Activated B cell treated with CpG ODN at 0.5 μM for 24 hours (primary cell): ENCODE results near the gene KRTAP5-8. TPM values are rescaled to one million over a fixed set of nuclear protein-coding genes. Genes with fewer than 3 reads are reported as not detected.
"Not testable (repeated sequence)": the region's sequence is repeated elsewhere in the genome, so short reads cannot be mapped to it uniquely, and the experiment has no call there.

Source experiments
- ATAC-seq: fragments of 200-7000 bp; cut with Tn5 transposase; one replicate; pipeline ENCODE4 v1.10.0; 2021; ENCODE audit warnings: low read depth, mild to moderate bottlenecking, moderate library complexity
- CTCF ChIA-PET: fragments of 350-600 bp; sonication (Branson Sonifier 250); formaldehyde crosslinking; loops from one replicate; lab custom pipeline; 2021; ENCODE audit warnings: antibody characterized with exemption; lab: Charles Lee
- POLR2A ChIA-PET: fragments of 350-600 bp; sonication (Branson Sonifier 250); formaldehyde crosslinking; loops from one replicate; lab custom pipeline; 2021; ENCODE audit warnings: antibody characterized with exemption; lab: Charles Lee
- DNase-seq: peaks from one replicate; pipeline ENCODE4 v3.0.0; 2022
- H3K27ac Mint-ChIP-seq: one replicate; pipeline ENCODE4 v1.8.0; 2020; ENCODE audit warnings: mixed read lengths
- H3K27me3 Mint-ChIP-seq: one replicate; pipeline ENCODE4 v1.8.0; 2021; ENCODE audit warnings: mixed read lengths
- H3K36me3 Mint-ChIP-seq: one replicate; pipeline ENCODE4 v1.8.0; 2021; ENCODE audit warnings: low read depth, mixed read lengths
- H3K4me1 Mint-ChIP-seq: one replicate; pipeline ENCODE4 v1.8.0; 2021; ENCODE audit warnings: mixed read lengths
- H3K4me3 Mint-ChIP-seq: one replicate; pipeline ENCODE4 v1.8.0; 2020; ENCODE audit warnings: mild to moderate bottlenecking, mixed read lengths
- H3K9me3 Mint-ChIP-seq: one replicate; pipeline ENCODE4 v1.8.0; 2020; ENCODE audit warnings: mixed read lengths
- intact Hi-C: fragments of 100-400 bp; cut with micrococcal nuclease; formaldehyde crosslinking; loops from one replicate; pipeline ENCODE4 v1.15.1; 2024
- total RNA-seq: library from RNA; stranded (reverse); gene quantifications from 2 replicates; pipeline ENCODE4 v1.2.3, GENCODE V29; 2022
- TF ChIP-seq, protein P1 (sequence below): fragments of 200-600 bp; IDR thresholded peaks from one replicate; pipeline ENCODE4 v1.8.0; 2022; ENCODE audit warnings: antibody characterized with exemption, mild to moderate bottlenecking

The KRTAP5-8 gene
- total RNA-seq, 1 donor from 2014 or later: 0.20 TPM

DNA sequence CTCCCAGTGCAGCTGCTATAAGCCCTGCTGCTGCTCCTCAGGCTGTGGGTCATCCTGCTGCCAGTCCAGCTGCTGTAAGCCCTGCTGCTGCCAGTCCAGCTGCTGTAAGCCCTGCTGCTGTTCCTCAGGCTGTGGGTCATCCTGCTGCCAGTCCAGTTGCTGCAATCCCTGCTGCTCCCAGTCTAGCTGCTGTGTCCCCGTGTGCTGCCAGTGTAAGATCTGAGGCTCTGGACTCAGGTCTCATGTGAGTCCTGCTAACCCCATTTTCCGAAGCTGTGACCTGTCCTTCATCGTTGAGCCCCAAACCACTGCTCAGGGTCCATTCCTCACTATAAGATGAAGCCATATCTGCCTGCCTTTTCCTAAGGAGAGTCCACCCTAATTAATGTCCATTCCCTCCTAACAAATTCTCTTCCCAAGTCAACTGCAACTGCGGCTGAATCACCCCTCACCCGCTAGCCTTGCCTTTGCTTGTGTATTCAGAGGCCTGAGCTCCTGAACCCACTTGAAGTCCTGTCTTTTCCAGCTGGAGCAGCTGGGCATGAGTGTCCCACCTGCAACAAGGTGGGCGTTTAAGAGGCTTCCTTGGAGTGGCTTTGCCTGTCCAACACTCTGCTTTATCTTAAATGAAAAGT is 10.1 kb upstream of the KRTAP5-8 start:
- Mint-ChIP-seq H3K27me3 (peaks cover 3% of the 10 kb centered on the region), H3K36me3 (no peaks in the 10 kb centered on the region), H3K4me3 (no peak overlapping the region), H3K4me1 (no peaks in the 10 kb centered on the region), H3K27ac (no peak overlapping the region), H3K9me3 (no peaks in the 10 kb centered on the region)
- TF ChIP-seq, protein P1, sequence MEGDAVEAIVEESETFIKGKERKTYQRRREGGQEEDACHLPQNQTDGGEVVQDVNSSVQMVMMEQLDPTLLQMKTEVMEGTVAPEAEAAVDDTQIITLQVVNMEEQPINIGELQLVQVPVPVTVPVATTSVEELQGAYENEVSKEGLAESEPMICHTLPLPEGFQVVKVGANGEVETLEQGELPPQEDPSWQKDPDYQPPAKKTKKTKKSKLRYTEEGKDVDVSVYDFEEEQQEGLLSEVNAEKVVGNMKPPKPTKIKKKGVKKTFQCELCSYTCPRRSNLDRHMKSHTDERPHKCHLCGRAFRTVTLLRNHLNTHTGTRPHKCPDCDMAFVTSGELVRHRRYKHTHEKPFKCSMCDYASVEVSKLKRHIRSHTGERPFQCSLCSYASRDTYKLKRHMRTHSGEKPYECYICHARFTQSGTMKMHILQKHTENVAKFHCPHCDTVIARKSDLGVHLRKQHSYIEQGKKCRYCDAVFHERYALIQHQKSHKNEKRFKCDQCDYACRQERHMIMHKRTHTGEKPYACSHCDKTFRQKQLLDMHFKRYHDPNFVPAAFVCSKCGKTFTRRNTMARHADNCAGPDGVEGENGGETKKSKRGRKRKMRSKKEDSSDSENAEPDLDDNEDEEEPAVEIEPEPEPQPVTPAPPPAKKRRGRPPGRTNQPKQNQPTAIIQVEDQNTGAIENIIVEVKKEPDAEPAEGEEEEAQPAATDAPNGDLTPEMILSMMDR: no peak
- DNase-seq (no peak), ATAC-seq (no peak)
- intact Hi-C loops: no loop called here
- CTCF ChIA-PET: no interaction called here
- POLR2A ChIA-PET: no interaction called here

DNA sequence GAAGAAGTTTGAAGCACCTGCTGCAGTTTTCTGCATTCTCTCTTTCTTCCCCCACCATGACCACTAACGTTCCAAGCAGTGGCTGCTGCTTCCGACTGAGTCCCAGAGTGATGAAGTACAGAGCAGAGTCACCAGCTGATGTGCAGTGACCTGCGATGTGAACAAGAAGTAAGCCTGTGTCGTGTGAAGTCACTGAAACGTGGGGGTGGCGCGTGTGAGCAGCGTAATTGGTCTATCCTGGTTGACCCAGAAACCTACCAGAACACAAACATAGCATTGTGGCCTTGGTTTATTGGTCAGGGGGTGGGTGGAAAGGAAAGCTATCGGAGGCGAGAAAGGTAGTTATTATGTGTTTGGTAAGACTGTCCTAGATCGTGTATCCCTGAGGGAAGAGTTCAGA is 7.2 kb upstream of the KRTAP5-8 start:
- ChIA-PET POLR2A (no interaction called here), CTCF (no interaction called here)
- Mint-ChIP-seq H3K27ac (no peak overlapping the region), H3K36me3 (no peaks in the 10 kb centered on the region), H3K9me3 (no peaks in the 10 kb centered on the region), H3K4me1 (no peaks in the 10 kb centered on the region), H3K4me3 (no peak overlapping the region), H3K27me3 (peaks cover 3% of the 10 kb centered on the region)
- intact Hi-C loops: no loop called here
- DNase-seq (no peak), ATAC-seq (no peak)
- TF ChIP-seq, protein P1: no peak

DNA sequence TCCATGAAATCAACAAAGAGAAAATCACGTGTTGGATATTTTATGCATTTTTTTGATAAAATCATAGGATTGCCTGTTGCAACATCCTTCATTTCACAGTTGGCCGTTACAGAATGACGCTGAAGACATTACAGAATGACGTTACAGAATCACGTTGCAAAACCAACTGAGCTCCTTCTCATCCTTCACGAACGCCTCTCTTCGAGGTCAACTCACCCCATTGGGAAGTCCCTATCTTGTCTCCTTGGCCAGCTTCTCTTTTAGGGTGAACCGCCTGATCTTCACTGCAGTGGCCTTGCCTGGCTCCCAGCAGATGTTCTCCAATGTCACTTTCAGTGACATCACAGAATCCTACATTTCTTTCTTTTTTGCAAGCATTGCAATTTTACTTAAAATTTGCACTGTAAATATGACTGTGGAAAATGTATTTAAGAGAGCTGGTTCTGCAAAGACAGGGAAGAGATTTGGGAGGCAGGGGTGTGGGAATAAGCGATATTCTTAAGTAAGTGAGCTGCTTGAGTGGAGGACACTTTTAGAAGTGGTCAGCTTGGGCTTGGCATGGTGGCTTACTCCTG is 5.7 kb upstream of the KRTAP5-8 start:
- intact Hi-C loops: no loop called here
- Mint-ChIP-seq H3K36me3 (no peaks in the 10 kb centered on the region), H3K27ac (no peak overlapping the region), H3K4me1 (no peaks in the 10 kb centered on the region), H3K9me3 (no peaks in the 10 kb centered on the region), H3K4me3 (no peak overlapping the region), H3K27me3 (peaks cover 3% of the 10 kb centered on the region)
- TF ChIP-seq, protein P1: no peak
- ATAC-seq: no peak
- CTCF ChIA-PET: no interaction called here
- DNase-seq: no peak
- POLR2A ChIA-PET: no interaction called here

DNA sequence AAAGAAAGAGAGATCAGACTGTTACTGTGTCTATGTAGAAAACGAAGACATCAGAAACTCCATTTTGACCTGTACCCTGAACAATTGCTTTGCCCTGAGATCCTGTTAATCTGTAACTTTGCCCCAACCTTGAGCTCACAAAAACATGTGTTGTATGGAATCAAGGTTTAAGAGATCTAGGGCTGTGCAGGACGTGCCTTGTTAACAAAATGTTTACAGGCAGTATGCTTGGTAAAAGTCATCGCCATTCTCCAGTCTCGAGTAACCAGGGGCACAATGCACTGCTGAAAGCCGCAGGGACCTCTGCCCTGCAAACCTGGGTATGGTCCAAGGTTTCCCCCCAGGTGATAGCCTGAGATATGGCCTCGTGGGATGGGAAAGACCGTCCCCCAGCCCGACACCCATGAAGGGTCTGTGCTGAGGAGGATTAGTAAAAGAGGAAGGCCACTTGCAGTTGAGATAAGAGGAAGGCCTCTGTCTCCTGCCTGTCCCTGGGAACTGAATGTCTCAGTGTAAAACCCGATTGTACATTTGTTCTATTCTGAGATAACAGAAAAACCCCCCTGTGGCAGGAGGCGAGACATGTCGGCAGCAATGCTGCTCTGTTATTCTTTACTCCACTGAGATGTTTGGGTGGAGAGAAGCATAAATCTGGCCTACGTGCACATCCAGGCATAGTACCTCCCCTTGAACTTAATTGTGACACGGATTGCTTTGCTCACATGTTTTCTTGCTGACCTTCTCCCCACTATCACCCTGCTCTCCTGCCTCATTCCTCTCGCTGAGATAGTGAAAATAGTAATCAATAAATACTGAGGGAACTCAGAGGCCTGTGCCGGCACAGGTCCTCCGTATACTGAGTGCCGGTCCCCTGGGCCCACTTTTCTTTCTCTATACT is 2.9 kb upstream of the KRTAP5-8 start:
- intact Hi-C loops, H3K36me3 Mint-ChIP-seq, H3K4me3 Mint-ChIP-seq, H3K4me1 Mint-ChIP-seq, H3K27me3 Mint-ChIP-seq, H3K9me3 Mint-ChIP-seq, CTCF ChIA-PET, POLR2A ChIA-PET, DNase-seq, H3K27ac Mint-ChIP-seq, ATAC-seq: not testable (repeated sequence)

DNA sequence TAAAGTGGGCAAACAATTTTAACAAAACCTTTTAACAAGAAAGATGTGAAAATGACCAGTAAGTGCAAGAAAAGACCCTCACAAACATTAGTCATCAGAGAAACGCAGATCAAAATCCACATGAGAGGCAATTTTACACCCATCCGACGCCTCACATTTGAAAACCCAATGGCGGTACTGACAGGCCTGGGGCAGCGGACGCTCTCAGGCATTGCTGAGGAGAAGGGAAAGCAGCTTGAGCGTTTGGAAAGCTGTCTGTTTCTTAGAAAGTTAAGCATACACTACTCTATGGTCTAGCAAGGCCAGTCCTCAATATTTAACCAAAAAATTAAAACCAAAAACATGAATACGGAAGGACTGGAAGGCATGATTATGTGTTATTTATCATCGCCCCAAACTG is 2.0 kb upstream of the KRTAP5-8 start:
- no peak overlapping the region for H3K27ac Mint-ChIP-seq
- TF ChIP-seq, protein P1: no peak
- H3K9me3 Mint-ChIP-seq: peaks cover 3% of the 10 kb centered on the region
- H3K36me3 Mint-ChIP-seq: no peaks in the 10 kb centered on the region
- ATAC-seq: no peak
- no peak overlapping the region for H3K4me3 Mint-ChIP-seq
- DNase-seq: no peak
- CTCF ChIA-PET: no interaction called here
- POLR2A ChIA-PET: no interaction called here
- H3K27me3 Mint-ChIP-seq: peaks cover 2% of the 10 kb centered on the region
- H3K4me1 Mint-ChIP-seq: no peaks in the 10 kb centered on the region
- intact Hi-C loops: no loop called here
